ENCODE measurements around the gene OXGR1. TPM values are rescaled to one million over a fixed set of nuclear protein-coding genes. Genes with fewer than 3 reads are reported as not detected.
"Not testable (repeated sequence)": the region's sequence is repeated elsewhere in the genome, so short reads cannot be mapped to it uniquely, and the experiment has no call there.

Gene OXGR1
- 0.75 TPM for total RNA-seq
- 1 to 10 TPM in 1 of 8 donors, under 1 TPM in 7; 0.24 to 1.1 (median 0.53) TPM for polyA plus RNA-seq (ENCODE audit: insufficient read depth in 1 of 8, insufficient read length in 8 of 8, low replicate concordance in 1 of 8)
- long read RNA-seq, donor 1 = 0 reads
- long read RNA-seq, donor 2 = 0 reads
- long read RNA-seq, donor 3 = 0 reads
- long read RNA-seq, donor 4 = 0 reads
- long read RNA-seq, donor 5 = 0 reads
- long read RNA-seq, donor 6 = 0 reads
- long read RNA-seq, donor 7 = 0 reads
- long read RNA-seq, donor 8 = 0 reads
- long read RNA-seq, donor 9 = 0 reads
- long read RNA-seq, donor 10 = 0 reads
- long read RNA-seq, donor 11 = 0 reads

- H3K4me3 ChIP-seq (ENCODE audit: low read length) = peak within 1 kb of the TSS; percentile 58
- peaks cover 16% of the 10 kb centered on the region for H3K27me3 ChIP-seq (ENCODE audit: control insufficient read depth, insufficient read depth, low read length)
- peak; percentile 22 for DNase-seq
- no peak within 1 kb of the TSS for H3K27ac ChIP-seq (ENCODE audit: low read length)
- no peaks in the 10 kb centered on the region for H3K36me3 ChIP-seq (ENCODE audit: control insufficient read depth, insufficient read depth, low read length)
- WGBS (ENCODE audit: insufficient coverage) = under 1% methylated on average over 39 of the region's 52 CpGs
- no peaks in the 10 kb centered on the region for H3K9me3 ChIP-seq (replicated peaks; ENCODE audit: control insufficient read depth, low read depth, low read length)
- peaks cover 10% of the 10 kb centered on the region for H3K4me1 ChIP-seq (ENCODE audit: control insufficient read depth, insufficient read depth, low read length)
Measured at GRCh38 chr13:96994017-96994857, at the start of gene OXGR1. TSS of gene OXGR1 (minus strand) at chr13:96994476. CDS start at chr13:96987759, 6,717 bp downstream.

DNA sequence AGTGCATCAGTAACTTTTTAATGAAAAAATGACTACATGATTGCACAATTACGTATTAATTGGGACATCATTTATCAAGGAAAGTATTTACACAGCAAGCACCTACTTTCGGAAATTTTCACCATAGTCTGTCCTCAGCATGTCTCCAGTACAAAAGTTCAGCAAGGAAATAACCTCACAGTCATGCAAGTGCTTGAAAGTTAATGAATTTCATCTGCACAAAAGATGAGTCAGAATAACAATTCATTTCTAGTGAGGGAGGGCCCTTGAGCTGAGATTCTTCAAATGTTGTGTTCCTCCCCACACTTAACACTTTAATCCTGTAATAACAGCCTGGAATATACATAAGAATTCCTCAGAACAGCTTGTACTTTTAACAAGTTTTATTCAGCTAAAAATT lies 49.0 kb upstream of the OXGR1 start:
- no CpG with 5 or more reads among the region's 2 CpGs for WGBS (ENCODE audit: insufficient coverage)

DNA sequence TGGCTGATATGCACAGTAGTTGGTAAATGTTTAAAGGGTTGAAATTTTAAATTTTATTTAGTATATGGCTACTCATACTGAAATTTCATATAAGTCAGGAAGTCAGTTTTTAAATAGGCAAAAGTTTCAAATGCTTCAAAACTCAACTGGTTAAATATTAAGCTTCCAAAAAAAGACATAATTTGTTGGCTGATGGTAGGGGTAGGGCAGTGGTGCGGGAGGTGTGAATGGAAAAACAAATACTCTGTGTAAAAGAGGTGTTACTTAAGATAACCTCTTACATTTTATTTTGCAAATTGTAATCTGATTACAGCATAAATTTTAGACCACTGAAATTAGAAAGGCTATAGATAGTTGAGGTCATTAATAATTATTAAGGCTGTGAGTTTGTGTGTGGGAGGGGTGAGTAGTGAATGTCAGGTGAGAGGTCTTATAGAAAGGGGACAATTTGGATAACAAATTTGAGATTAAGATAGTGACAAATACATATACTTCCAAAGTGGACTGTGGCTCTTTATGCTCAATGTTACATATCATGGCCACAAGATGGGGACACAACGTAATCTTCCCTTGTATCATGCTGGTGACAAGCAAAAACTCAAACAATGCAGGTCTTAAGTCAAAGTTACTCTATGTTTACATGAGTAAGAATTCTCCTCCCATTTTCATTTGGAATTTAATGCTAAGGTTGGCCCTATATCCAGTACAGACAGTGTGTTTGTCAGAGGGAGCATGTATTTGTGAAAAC lies 36.6 kb upstream of the OXGR1 start:
- peak; percentile 60 for DNase-seq
- no peak overlapping the region for H3K4me3 ChIP-seq (ENCODE audit: low read length)
- WGBS (ENCODE audit: insufficient coverage) = no CpG with 5 or more reads among the region's 2 CpGs
- no peaks in the 10 kb centered on the region for H3K36me3 ChIP-seq (ENCODE audit: control insufficient read depth, insufficient read depth, low read length)
- no peaks in the 10 kb centered on the region for H3K9me3 ChIP-seq (replicated peaks; ENCODE audit: control insufficient read depth, low read depth, low read length)
- no peak overlapping the region for H3K27ac ChIP-seq (ENCODE audit: low read length)
- no peaks in the 10 kb centered on the region for H3K4me1 ChIP-seq (ENCODE audit: control insufficient read depth, insufficient read depth, low read length)
- no peaks in the 10 kb centered on the region for H3K27me3 ChIP-seq (ENCODE audit: control insufficient read depth, insufficient read depth, low read length)

More for the DNA sequence above, 49.0 kb upstream of the OXGR1 start:
- Histone ChIP-seq H3K27ac (ENCODE audit: low read length) (no peak overlapping the region), H3K4me1 (ENCODE audit: control insufficient read depth, insufficient read depth, low read length) (no peaks in the 10 kb centered on the region), H3K9me3 (replicated peaks; ENCODE audit: control insufficient read depth, low read depth, low read length) (no peaks in the 10 kb centered on the region), H3K27me3 (ENCODE audit: control insufficient read depth, insufficient read depth, low read length) (no peaks in the 10 kb centered on the region), H3K4me3 (ENCODE audit: low read length) (no peak overlapping the region), H3K36me3 (ENCODE audit: control insufficient read depth, insufficient read depth, low read length) (no peaks in the 10 kb centered on the region)
- peak; percentile 35 for DNase-seq

DNA sequence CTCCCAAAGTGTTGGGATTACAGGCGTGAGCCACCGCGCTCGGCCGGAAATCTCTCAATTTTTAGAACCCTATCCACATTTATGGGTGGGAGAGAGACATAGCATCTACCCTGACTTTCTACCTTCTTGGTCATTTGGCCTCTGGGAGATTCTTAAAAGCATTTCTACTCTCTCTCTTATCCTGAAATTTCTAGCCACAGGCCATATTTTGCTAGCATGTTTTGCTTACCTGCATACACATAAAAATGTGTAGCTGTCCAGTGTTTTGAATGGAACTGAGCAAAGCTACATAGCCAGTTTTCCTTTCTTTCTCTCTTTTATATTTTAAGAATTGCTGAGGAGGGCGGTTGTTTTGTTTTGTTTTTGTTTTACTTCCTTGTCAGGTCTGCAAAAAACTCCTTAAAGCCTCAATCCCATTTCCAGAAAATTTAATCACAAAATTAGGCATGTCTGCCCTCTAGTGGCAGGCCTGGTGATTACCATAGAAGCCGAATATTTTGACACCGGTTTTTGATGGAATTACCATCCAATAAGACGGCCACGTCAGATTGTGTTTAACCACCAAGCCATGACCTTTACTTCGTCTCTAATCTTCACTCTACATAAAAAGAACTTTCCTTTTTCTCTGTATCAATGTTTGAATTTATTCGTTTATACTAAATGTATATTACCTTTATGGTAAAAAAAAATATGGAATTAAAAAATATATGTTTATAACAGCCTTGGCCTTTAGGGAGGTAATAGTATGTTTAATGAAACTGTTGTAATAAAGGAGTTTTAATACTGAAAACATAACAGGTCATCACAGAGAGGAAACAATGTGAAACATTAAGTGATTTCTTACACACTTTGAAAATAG lies 34.4 kb upstream of the OXGR1 start:
- H3K4me1 ChIP-seq (ENCODE audit: control insufficient read depth, insufficient read depth, low read length) = no peaks in the 10 kb centered on the region
- H3K27me3 ChIP-seq (ENCODE audit: control insufficient read depth, insufficient read depth, low read length) = no peaks in the 10 kb centered on the region
- H3K9me3 ChIP-seq (replicated peaks; ENCODE audit: control insufficient read depth, low read depth, low read length) = no peaks in the 10 kb centered on the region
- H3K4me3 ChIP-seq (ENCODE audit: low read length) = no peak overlapping the region
- WGBS (ENCODE audit: insufficient coverage) = 5% methylated on average over 4 of the region's 12 CpGs
- H3K36me3 ChIP-seq (ENCODE audit: control insufficient read depth, insufficient read depth, low read length) = no peaks in the 10 kb centered on the region
- no peak overlapping the region for H3K27ac ChIP-seq (ENCODE audit: low read length)
- peak; percentile 76 for DNase-seq

DNA sequence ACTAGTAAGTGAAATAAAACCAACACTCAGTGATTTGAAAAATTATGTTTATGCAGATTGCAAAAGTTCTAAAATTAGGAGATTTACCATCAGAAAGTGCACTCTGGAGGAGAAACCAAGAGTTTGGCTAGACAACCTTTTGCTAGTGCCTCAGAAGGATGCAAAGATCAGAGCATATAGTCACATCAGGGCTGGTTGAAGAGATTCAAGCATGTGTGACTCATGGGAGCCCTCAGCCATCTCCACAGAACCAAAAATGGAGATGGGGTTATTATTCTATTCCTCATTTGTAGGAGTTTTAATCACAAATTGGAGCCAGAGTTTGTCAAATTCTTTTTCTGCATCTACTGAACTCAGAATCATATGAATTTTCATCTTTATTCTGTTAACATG lies 32.9 kb upstream of the OXGR1 start:
- Histone ChIP-seq H3K4me1 (ENCODE audit: control insufficient read depth, insufficient read depth, low read length) (peaks cover 2% of the 10 kb centered on the region), H3K27ac (ENCODE audit: low read length) (peak overlapping the region; percentile 59), H3K36me3 (ENCODE audit: control insufficient read depth, insufficient read depth, low read length) (no peaks in the 10 kb centered on the region), H3K27me3 (ENCODE audit: control insufficient read depth, insufficient read depth, low read length) (no peaks in the 10 kb centered on the region), H3K9me3 (replicated peaks; ENCODE audit: control insufficient read depth, low read depth, low read length) (no peaks in the 10 kb centered on the region), H3K4me3 (ENCODE audit: low read length) (no peak overlapping the region)
- DNase-seq = no peak

GRCh38 chr13:97026531-97027161 lies 32.4 kb upstream of the OXGR1 start:
- DNase-seq = peak; percentile 72
- WGBS (ENCODE audit: insufficient coverage) = 50% methylated on average over 2 of the region's 5 CpGs
- no peaks in the 10 kb centered on the region for H3K27me3 ChIP-seq (ENCODE audit: control insufficient read depth, insufficient read depth, low read length)
- peak overlapping the region; percentile 59 for H3K27ac ChIP-seq (ENCODE audit: low read length)
- no peaks in the 10 kb centered on the region for H3K36me3 ChIP-seq (ENCODE audit: control insufficient read depth, insufficient read depth, low read length)
- H3K9me3 ChIP-seq (replicated peaks; ENCODE audit: control insufficient read depth, low read depth, low read length) = no peaks in the 10 kb centered on the region
- H3K4me3 ChIP-seq (ENCODE audit: low read length) = no peak overlapping the region
- peaks cover 2% of the 10 kb centered on the region for H3K4me1 ChIP-seq (ENCODE audit: control insufficient read depth, insufficient read depth, low read length)

DNA sequence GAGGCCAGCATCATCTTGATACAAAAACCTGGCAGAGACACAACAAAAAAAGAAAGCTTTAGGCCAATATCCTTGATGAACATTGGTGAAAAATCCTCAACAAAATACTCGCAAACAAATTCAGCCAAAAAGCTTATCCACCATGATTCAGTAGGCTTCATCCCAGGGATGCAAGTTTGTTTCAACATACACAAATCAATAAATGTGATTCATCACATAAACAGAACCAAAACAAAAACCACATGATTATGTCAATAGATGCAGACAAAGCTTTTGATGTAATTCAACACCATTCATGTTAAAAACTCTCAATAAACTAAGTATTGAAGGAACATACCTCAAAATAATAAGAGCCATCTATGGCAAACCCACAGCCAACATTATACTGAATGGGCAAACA lies 29.5 kb upstream of the OXGR1 start:
- not testable (repeated sequence) for H3K4me1 ChIP-seq (ENCODE audit: control insufficient read depth, insufficient read depth, low read length); H3K27ac ChIP-seq (ENCODE audit: low read length); H3K4me3 ChIP-seq (ENCODE audit: low read length); H3K27me3 ChIP-seq (ENCODE audit: control insufficient read depth, insufficient read depth, low read length); H3K36me3 ChIP-seq (ENCODE audit: control insufficient read depth, insufficient read depth, low read length); H3K9me3 ChIP-seq (replicated peaks; ENCODE audit: control insufficient read depth, low read depth, low read length); DNase-seq
- 100% methylated on average over 1 of the region's 1 CpG for WGBS (ENCODE audit: insufficient coverage)

- no CpG with 5 or more reads among the region's 1 CpG for WGBS (ENCODE audit: insufficient coverage)
- Histone ChIP-seq H3K4me1 (ENCODE audit: control insufficient read depth, insufficient read depth, low read length) (peaks cover 4% of the 10 kb centered on the region), H3K36me3 (ENCODE audit: control insufficient read depth, insufficient read depth, low read length) (no peaks in the 10 kb centered on the region), H3K27me3 (ENCODE audit: control insufficient read depth, insufficient read depth, low read length) (peaks cover 2% of the 10 kb centered on the region), H3K9me3 (replicated peaks; ENCODE audit: control insufficient read depth, low read depth, low read length) (no peaks in the 10 kb centered on the region), H3K27ac (ENCODE audit: low read length) (no peak overlapping the region), H3K4me3 (ENCODE audit: low read length) (no peak overlapping the region)
- DNase-seq = peak; percentile 52
Measured at GRCh38 chr13:97023117-97023516, 28.8 kb upstream of the OXGR1 start.

- Histone ChIP-seq H3K4me1 (ENCODE audit: control insufficient read depth, insufficient read depth, low read length) (peaks cover 4% of the 10 kb centered on the region), H3K36me3 (ENCODE audit: control insufficient read depth, insufficient read depth, low read length) (no peaks in the 10 kb centered on the region), H3K27ac (ENCODE audit: low read length) (no peak overlapping the region), H3K9me3 (replicated peaks; ENCODE audit: control insufficient read depth, low read depth, low read length) (no peaks in the 10 kb centered on the region), H3K27me3 (ENCODE audit: control insufficient read depth, insufficient read depth, low read length) (peaks cover 2% of the 10 kb centered on the region), H3K4me3 (ENCODE audit: low read length) (no peak overlapping the region)
- DNase-seq = no peak
- no CpG with 5 or more reads among the region's 4 CpGs for WGBS (ENCODE audit: insufficient coverage)
Measured at GRCh38 chr13:97021241-97021640, 27.0 kb upstream of the OXGR1 start.
